ENCODE data around the gene IL4I1.

IL4I1 gene

GRCh38 chr19:49908480-49909420 lies 12.1 kb upstream of the IL4I1 start:
- no peak for DNase-seq (ENCODE audit: low spot score)
- in situ Hi-C loops (cut with MboI; ENCODE audit: low pct_unique_long_range_greater_than_20kb, low sequenced_read_pairs, unreplicated experiment) = no loop called here
- TF ChIP-seq, protein P1, sequence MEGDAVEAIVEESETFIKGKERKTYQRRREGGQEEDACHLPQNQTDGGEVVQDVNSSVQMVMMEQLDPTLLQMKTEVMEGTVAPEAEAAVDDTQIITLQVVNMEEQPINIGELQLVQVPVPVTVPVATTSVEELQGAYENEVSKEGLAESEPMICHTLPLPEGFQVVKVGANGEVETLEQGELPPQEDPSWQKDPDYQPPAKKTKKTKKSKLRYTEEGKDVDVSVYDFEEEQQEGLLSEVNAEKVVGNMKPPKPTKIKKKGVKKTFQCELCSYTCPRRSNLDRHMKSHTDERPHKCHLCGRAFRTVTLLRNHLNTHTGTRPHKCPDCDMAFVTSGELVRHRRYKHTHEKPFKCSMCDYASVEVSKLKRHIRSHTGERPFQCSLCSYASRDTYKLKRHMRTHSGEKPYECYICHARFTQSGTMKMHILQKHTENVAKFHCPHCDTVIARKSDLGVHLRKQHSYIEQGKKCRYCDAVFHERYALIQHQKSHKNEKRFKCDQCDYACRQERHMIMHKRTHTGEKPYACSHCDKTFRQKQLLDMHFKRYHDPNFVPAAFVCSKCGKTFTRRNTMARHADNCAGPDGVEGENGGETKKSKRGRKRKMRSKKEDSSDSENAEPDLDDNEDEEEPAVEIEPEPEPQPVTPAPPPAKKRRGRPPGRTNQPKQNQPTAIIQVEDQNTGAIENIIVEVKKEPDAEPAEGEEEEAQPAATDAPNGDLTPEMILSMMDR (IDR thresholded peaks at IDR 0.05; ENCODE audit: extremely low read depth, insufficient read depth, missing control alignments) = no peak

DNA sequence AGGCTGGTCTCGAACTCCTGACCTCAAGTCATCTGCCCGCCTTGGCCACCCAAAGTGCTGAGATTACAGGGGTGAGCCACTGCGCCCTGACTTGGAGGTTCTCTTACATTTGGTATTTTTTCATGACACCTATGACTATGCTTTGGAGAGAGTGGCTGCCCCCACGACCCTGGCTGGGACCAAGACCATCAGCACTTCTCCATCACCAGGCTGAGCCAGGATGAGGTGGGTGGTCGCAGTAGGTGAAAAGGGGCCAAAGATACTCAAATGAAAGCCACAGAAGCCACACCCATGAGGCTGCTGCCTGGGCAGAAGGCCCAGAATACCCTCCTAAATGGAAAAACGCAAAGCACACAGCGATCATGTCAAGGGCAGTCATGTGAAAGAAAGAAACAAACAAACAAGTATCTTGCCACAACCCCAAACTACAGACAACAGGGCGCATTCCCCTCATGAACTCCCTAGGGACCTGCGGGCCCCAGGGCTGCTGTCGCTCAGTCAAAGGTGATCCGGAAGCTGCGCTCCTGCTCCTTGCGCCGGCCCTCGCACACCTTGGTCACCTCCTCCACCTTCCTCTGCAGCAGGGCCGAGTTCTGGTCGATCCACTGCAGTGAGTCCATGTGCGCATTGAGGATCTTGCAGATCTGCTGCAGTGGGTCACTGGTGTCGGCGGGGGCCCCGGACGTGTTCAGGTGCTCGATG lies 11.2 kb upstream of the IL4I1 start:
- peak; percentile 52 for DNase-seq (ENCODE audit: low spot score)
- in situ Hi-C loops (cut with MboI; ENCODE audit: low pct_unique_long_range_greater_than_20kb, low sequenced_read_pairs, unreplicated experiment) = no loop called here
- TF ChIP-seq, protein P1 (IDR thresholded peaks at IDR 0.05; ENCODE audit: extremely low read depth, insufficient read depth, missing control alignments) = no peak

- TF ChIP-seq, protein P1 (IDR thresholded peaks at IDR 0.05; ENCODE audit: extremely low read depth, insufficient read depth, missing control alignments) = no peak
- in situ Hi-C loops (cut with MboI; ENCODE audit: low pct_unique_long_range_greater_than_20kb, low sequenced_read_pairs, unreplicated experiment) = no loop called here
- no peak for DNase-seq (ENCODE audit: low spot score)
These were observed 10.3 kb upstream of the IL4I1 start for GRCh38 chr19:49906879-49907564.

DNA sequence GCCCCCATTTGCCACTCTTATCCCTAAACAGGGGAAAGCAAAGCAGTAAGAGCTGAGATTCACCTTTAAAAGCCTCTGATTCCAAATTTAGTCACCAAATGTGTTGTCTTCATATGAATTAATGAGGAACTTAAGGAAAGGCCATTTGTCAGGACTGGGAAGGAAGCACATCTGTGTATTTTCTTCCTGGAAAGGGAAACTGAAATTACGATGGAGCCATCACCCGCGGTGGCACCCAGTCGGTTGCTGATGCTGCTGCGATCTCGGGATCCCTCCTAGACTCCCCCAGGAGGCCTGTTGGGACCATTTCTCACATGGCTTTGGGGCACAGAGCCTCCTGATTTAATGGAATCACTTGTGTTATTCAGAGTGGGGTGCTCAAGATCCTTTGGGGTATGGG lies 7.4 kb upstream of the IL4I1 start:
- TF ChIP-seq, protein P1 (IDR thresholded peaks at IDR 0.05; ENCODE audit: extremely low read depth, insufficient read depth, missing control alignments) = no peak
- in situ Hi-C loops (cut with MboI; ENCODE audit: low pct_unique_long_range_greater_than_20kb, low sequenced_read_pairs, unreplicated experiment) = no loop called here
- no peak for DNase-seq (ENCODE audit: low spot score)

DNA sequence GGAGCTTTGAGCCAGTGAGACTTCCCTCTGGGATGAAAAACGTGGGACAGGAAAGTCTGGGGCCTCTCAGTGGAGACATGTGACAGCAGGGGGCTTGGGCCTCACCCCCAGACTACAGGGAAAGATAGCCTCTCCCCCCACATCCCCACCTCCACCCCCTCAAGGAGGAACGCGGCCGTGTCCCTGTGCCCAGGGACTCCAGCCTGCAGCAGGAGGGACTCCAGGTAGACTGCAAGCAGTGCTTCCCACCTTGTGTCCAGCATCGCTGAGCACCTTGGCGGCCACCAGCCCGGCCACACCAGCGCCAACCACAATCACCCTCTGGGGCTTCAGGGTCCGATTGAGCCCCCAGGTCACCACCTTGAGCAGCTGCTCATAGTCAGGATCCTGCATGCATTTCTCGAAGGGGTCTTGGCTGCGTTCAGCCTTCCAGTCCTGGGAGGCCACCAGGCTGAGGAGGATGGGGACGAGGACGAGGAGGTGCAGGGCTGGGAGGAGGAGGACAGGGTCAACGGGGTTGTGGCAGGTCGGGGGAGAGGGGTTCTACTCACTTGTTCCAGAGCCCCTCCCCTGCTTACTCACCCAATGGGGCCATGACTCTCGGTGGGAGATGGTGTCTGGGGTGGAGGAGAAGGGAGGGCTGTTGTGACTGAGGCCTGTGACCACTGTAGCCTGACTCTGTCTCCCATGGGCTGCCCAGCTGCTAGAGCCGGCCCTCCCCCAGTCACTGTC lies 955 bp downstream of the IL4I1 start:
- peak; percentile 68 for DNase-seq (ENCODE audit: low spot score)
- TF ChIP-seq, protein P1 (IDR thresholded peaks at IDR 0.05; ENCODE audit: extremely low read depth, insufficient read depth, missing control alignments) = no peak
- in situ Hi-C loops (cut with MboI; ENCODE audit: low pct_unique_long_range_greater_than_20kb, low sequenced_read_pairs, unreplicated experiment) = no loop called here
